ENCODE data around the gene RPS24.
"Not testable (repeated sequence)": the region's sequence is repeated elsewhere in the genome, so short reads cannot be mapped to it uniquely, and the experiment has no call there.

DNA sequence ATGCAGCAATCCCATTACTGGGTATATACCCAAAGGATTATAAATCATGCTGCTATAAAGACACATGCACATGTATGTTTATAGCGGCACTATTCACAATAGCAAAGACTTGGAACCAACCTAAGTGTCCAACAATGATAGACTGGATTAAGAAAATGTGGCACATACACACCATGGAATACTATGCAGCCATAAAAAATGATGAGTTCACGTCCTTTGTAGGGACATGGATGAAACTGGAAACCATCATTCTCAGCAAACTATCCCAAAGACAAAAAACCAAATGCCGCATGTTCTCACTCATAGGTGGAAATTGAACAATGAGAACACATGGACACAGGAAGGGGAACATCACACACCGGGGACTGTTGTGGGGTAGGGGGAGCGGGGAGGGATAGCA lies 34.9 kb upstream of the RPS24 start:
- not testable (repeated sequence) for TF ChIP-seq CTCF (IDR thresholded peaks at IDR 0.05); ZFX (IDR thresholded peaks at IDR 0.05; ENCODE audit: borderline replicate concordance)

Data from 22Rv1 (cell line).